GM12865 (cell line): ENCODE results near the gene WDR19.
"Not testable (repeated sequence)": the region's sequence is repeated elsewhere in the genome, so short reads cannot be mapped to it uniquely, and the experiment has no call there.

Source experiments
- DNase-seq: peaks from one replicate; pipeline ENCODE4 v3.0.0; 2010; ENCODE audit warnings: low read depth
- H3K4me3 ChIP-seq: 2 replicates; pipeline ENCODE4 v1.5.1; 2011; ENCODE audit warnings: mild to moderate bottlenecking, low read depth, low read length, control low read depth
- TF ChIP-seq, protein P1 (sequence below): IDR thresholded peaks from 2 replicates; pipeline ENCODE4 v1.5.1; 2011; ENCODE audit warnings: low read length, control low read depth, low read depth, inconsistent platforms; ENCODE audit not compliant: insufficient read depth; ENCODE audit errors: missing control alignments

WDR19 gene

DNA sequence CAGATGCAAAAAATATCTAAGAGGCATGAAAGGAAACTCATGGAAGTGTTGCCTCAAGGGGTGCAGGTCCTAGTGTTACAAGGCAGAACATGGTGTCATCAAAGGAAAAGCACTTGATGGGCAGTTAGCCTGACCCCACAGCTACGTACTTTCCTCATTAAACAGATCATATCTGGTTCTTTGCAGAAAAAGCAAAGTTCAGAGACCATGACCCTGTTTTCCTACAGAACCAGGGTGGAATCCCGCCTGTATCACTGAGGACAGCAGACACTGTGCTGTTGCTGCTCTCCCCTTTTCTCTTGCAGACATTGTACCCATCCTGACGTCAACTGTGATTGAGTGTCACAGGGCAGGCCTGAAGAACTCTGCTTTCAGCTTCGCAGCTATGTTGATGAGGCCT, 92.2 kb downstream of the WDR19 start:
- H3K4me3 ChIP-seq: no peak overlapping the region
- DNase-seq: no peak
- TF ChIP-seq, protein P1, sequence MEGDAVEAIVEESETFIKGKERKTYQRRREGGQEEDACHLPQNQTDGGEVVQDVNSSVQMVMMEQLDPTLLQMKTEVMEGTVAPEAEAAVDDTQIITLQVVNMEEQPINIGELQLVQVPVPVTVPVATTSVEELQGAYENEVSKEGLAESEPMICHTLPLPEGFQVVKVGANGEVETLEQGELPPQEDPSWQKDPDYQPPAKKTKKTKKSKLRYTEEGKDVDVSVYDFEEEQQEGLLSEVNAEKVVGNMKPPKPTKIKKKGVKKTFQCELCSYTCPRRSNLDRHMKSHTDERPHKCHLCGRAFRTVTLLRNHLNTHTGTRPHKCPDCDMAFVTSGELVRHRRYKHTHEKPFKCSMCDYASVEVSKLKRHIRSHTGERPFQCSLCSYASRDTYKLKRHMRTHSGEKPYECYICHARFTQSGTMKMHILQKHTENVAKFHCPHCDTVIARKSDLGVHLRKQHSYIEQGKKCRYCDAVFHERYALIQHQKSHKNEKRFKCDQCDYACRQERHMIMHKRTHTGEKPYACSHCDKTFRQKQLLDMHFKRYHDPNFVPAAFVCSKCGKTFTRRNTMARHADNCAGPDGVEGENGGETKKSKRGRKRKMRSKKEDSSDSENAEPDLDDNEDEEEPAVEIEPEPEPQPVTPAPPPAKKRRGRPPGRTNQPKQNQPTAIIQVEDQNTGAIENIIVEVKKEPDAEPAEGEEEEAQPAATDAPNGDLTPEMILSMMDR: no peak

DNA sequence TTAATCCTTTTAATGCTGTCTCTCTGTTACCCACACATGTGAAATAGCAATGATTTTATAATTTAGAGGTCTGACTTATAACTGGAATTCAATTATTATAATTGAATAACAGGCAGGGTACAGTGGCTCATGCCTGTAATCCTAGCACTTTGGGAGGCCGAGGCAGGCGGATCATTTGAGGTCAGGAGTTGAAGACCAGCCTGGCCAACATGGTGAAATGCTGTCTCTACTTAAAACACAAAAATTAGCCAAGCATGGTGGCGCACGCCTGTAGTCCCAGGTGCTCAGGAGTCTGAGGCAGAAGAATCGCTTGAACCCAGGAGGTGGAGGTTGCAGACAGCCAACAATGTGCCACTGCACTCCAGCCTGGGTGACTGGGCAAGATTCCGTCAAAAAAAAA, 95.3 kb downstream of the WDR19 start:
- not testable (repeated sequence) for DNase-seq, H3K4me3 ChIP-seq

DNA sequence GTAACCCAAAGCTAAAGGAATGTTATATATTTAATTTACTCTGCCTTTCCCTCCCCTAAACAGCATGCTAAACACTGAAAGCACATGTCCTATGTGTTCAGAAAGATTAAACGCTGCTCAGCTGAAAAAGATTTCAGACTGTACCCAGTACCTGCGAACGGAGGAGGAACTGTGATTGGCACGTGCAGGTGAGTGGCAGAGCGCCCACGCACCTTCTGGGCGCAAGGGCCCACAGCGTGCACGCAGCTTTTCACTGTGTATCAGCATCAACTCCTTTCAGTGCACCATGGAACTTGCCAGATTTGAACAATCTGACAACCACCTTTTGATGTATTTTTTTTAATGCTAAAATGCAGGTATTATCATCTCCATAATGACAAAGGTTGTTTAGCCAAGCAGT, 96.1 kb downstream of the WDR19 start:
- TF ChIP-seq, protein P1: no peak
- no peak overlapping the region for H3K4me3 ChIP-seq
- DNase-seq: no peak

DNA sequence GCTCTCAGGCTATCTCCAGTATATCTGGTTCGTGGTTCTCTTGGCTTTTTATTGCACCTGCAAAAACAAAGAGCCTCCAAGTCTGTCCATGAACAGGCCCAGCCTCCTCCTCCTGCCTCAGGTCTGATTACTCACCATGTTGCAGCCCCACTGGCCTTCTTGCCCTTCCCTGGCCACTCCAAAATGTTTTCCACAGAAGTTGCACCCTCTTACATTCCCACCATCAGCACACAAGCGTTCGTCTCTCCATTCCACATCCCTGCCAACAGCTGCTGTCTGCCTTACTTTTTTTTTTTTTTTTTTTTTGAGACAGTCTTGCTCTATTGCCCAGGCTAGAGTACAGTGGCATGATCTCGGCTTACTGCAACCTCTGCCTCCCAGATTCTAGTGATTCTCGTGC, 97.1 kb downstream of the WDR19 start:
- no peak overlapping the region for H3K4me3 ChIP-seq
- TF ChIP-seq, protein P1: no peak
- no peak for DNase-seq

DNA sequence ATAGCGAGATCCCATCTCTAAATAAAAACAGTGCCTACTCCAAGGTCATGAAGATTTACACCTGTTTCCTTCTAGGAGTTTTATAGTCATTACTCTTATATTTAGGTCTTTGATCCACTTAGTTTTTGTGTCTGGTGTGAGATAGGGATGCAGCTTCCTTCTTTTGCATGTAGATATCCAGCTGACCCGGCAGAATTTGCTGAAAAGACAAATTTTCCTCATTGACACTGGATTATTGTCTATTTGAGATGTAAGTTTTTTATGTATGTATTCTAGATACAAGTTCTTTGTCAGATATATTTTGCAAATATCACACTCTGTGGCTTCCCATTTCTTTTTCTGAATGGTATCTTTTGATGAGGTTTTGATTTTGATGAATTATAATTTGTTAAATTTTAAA, 98.4 kb downstream of the WDR19 start:
- no peak overlapping the region for H3K4me3 ChIP-seq
- DNase-seq: no peak
- TF ChIP-seq, protein P1: no peak

DNA sequence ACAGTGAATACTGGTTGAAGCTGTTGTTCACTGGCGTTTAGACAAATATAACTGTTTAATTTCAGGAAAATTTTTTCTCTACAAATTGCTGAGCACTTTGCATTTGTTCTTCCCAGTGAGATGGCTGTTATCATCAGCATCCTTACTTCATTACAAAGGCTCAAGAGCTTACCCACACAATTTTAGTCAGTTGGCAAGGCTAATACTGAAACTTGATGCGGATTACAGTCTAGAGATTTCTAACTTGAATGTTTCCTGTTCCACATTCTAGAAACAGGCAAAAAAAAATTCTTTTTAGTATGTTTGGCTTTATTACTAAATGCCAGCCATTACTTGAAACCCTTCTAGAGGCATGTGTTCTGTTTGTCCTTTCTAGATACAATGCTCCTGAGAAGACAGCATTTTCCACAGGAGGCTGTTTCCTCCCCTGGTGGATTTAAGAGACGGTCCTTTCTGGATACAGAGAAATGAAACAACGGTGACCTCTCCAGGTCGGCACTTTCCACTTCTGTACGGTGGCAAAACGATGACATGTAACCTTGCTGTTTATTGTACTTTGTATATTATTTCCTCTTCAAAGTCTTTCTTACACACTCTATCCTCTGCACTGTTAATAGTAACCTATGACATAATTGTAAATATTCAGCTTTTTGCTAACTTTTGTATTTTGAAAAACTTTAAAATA, 102.9 kb downstream of the WDR19 start:
- no peak overlapping the region for H3K4me3 ChIP-seq
- no peak for DNase-seq

DNA sequence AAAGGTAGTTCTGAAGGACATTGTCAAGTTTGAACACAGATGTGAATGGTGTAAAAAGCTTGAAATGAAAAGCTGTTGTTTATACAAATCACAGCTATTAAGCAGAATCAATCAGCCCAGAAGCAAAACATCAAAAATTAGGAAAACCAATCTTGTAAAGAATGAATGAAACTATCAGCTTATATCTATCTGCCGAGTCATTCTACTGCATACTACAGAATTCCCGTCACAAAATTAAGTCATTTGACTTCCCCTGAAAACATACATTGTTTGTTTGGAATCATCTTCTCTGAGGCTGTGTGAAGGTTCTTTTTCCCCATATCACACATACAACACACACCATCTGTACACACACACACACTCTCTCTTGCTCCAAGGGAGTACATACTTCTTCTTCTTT, 103.5 kb downstream of the WDR19 start:
- TF ChIP-seq, protein P1: no peak
- H3K4me3 ChIP-seq: no peak overlapping the region
- DNase-seq: no peak

More for the DNA sequence above, 102.9 kb downstream of the WDR19 start:
- TF ChIP-seq, protein P1: no peak
